ENCODE measurements around the gene ATXN2L. TPM values are rescaled to one million over a fixed set of nuclear protein-coding genes. Genes with fewer than 3 reads are reported as not detected.
"Not testable (repeated sequence)": the region's sequence is repeated elsewhere in the genome, so short reads cannot be mapped to it uniquely, and the experiment has no call there.

The ATXN2L gene
- total RNA-seq, 1 experiment from 2014 or later = 335 TPM

GRCh38 chr16:28867241-28867640 lies 44.4 kb downstream of the ATXN2L start:
- ChIA-PET CTCF (interaction anchor here (0.6 kb wide), 1 partner anchor 106 kb away, joined by 3 read pairs; no protein-coding TSS in a partner anchor), POLR2A (ENCODE audit: low non-redundant PET) (no interaction called here)
- Histone ChIP-seq H3K4me1 (ENCODE audit: insufficient read depth, low read length, poor library complexity, severe bottlenecking) (peaks cover 9% of the 10 kb centered on the region), H3K4me3 (ENCODE audit: low read depth, low read length, poor library complexity, severe bottlenecking) (no peak overlapping the region), H3K9me3 (ENCODE audit: low read depth, low read length, poor library complexity, severe bottlenecking) (no peaks in the 10 kb centered on the region), H3K27me3 (replicated peaks; ENCODE audit: insufficient read depth, low read depth, low read length, poor library complexity) (no peaks in the 10 kb centered on the region), H3K27ac (ENCODE audit: low read depth, low read length, poor library complexity, severe bottlenecking) (no peak overlapping the region), H3K36me3 (ENCODE audit: insufficient read depth, low read length, poor library complexity, severe bottlenecking) (peaks cover 34% of the 10 kb centered on the region)
- BruUV-seq (replicated peaks) = no TSS peak
- intact Hi-C loops (cut with micrococcal nuclease; ENCODE audit: unreplicated experiment) = no loop called here
- TF ChIP-seq, protein P1, sequence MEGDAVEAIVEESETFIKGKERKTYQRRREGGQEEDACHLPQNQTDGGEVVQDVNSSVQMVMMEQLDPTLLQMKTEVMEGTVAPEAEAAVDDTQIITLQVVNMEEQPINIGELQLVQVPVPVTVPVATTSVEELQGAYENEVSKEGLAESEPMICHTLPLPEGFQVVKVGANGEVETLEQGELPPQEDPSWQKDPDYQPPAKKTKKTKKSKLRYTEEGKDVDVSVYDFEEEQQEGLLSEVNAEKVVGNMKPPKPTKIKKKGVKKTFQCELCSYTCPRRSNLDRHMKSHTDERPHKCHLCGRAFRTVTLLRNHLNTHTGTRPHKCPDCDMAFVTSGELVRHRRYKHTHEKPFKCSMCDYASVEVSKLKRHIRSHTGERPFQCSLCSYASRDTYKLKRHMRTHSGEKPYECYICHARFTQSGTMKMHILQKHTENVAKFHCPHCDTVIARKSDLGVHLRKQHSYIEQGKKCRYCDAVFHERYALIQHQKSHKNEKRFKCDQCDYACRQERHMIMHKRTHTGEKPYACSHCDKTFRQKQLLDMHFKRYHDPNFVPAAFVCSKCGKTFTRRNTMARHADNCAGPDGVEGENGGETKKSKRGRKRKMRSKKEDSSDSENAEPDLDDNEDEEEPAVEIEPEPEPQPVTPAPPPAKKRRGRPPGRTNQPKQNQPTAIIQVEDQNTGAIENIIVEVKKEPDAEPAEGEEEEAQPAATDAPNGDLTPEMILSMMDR (conservative IDR thresholded peaks at IDR 0.05; ENCODE audit: low read depth, low read length) = no peak
- no peak for TF ChIP-seq EZH2 (IDR thresholded peaks at IDR 0.05; ENCODE audit: borderline replicate concordance, low read depth, low read length, poor library complexity, severe bottlenecking)
- DNase-seq (ENCODE audit: low spot score) = no peak

- intact Hi-C loops (cut with micrococcal nuclease; ENCODE audit: unreplicated experiment); POLR2A ChIA-PET (ENCODE audit: low non-redundant PET); DNase-seq (ENCODE audit: low spot score); CTCF ChIA-PET; BruUV-seq (replicated peaks); H3K9me3 ChIP-seq (ENCODE audit: low read depth, low read length, poor library complexity, severe bottlenecking); H3K4me1 ChIP-seq (ENCODE audit: insufficient read depth, low read length, poor library complexity, severe bottlenecking); H3K4me3 ChIP-seq (ENCODE audit: low read depth, low read length, poor library complexity, severe bottlenecking); H3K27ac ChIP-seq (ENCODE audit: low read depth, low read length, poor library complexity, severe bottlenecking); H3K27me3 ChIP-seq (replicated peaks; ENCODE audit: insufficient read depth, low read depth, low read length, poor library complexity): not testable (repeated sequence)
- peaks cover 35% of the 10 kb centered on the region for H3K36me3 ChIP-seq (ENCODE audit: insufficient read depth, low read length, poor library complexity, severe bottlenecking)
These were observed 44.8 kb downstream of the ATXN2L start for GRCh38 chr16:28867646-28868045.

DNA sequence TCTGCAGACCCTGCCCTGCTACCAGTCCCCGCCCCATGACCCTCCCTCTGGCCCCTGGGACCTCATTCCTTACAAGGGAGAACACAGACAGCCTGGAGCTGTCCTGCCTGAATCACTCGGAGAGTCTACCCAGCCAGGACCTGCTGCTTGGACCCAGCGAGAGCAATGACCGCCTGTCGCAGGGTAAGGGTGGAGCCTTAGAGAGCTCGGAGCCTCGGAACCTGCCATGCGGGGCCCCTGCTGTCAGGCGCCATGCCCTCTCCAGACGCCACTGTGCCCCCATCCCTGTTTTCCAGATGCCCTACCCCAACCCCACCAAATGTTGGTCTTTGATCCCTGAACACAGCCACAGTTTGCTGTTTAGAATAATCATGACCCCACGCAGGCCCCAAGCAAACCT lies 46.4 kb downstream of the ATXN2L start:
- Histone ChIP-seq H3K36me3 (ENCODE audit: insufficient read depth, low read length, poor library complexity, severe bottlenecking) (peaks cover 37% of the 10 kb centered on the region), H3K4me1 (ENCODE audit: insufficient read depth, low read length, poor library complexity, severe bottlenecking) (peaks cover 7% of the 10 kb centered on the region), H3K4me3 (ENCODE audit: low read depth, low read length, poor library complexity, severe bottlenecking) (no peak overlapping the region), H3K27ac (ENCODE audit: low read depth, low read length, poor library complexity, severe bottlenecking) (no peak overlapping the region), H3K27me3 (replicated peaks; ENCODE audit: insufficient read depth, low read depth, low read length, poor library complexity) (no peaks in the 10 kb centered on the region), H3K9me3 (ENCODE audit: low read depth, low read length, poor library complexity, severe bottlenecking) (no peaks in the 10 kb centered on the region)
- BruUV-seq (replicated peaks) = no TSS peak
- POLR2A ChIA-PET (ENCODE audit: low non-redundant PET) = no interaction called here
- TF ChIP-seq EZH2 (IDR thresholded peaks at IDR 0.05; ENCODE audit: borderline replicate concordance, low read depth, low read length, poor library complexity, severe bottlenecking) = no peak
- TF ChIP-seq, protein P1 (conservative IDR thresholded peaks at IDR 0.05; ENCODE audit: low read depth, low read length) = no peak
- no peak for DNase-seq (ENCODE audit: low spot score)
- intact Hi-C loops (cut with micrococcal nuclease; ENCODE audit: unreplicated experiment) = no loop called here
- CTCF ChIA-PET = no interaction called here

DNA sequence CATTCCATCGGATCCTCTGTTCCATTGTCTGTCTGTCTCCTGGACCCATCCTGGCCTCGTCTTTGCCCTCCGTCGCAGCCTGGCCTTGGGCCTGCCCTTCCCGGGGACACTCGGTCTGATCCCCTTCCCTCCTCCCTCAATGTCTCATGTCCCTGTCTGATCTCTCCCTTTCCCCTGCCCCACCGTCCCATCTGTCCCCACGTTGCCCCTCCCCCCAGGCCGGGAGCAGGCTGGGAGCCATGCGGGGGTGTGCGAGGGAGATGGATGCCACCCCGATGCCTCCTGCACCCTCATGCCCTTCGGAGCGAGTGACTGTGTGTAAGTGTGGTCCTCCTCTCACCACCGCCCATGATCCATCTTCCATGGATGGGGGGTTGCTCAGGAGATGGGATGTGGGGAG lies 50.2 kb downstream of the ATXN2L start:
- CTCF ChIA-PET = no interaction called here
- H3K4me3 ChIP-seq (ENCODE audit: low read depth, low read length, poor library complexity, severe bottlenecking) = no peak overlapping the region
- intact Hi-C loops (cut with micrococcal nuclease; ENCODE audit: unreplicated experiment) = loop anchor here (10.0 kb wide), 1 partner anchor 52 kb away; the partner anchor contains the start of gene RABEP2
- no peak for DNase-seq (ENCODE audit: low spot score)
- peaks cover 28% of the 10 kb centered on the region for H3K36me3 ChIP-seq (ENCODE audit: insufficient read depth, low read length, poor library complexity, severe bottlenecking)
- no TSS peak for BruUV-seq (replicated peaks)
- TF ChIP-seq, protein P1 (conservative IDR thresholded peaks at IDR 0.05; ENCODE audit: low read depth, low read length) = no peak
- no peak for TF ChIP-seq EZH2 (IDR thresholded peaks at IDR 0.05; ENCODE audit: borderline replicate concordance, low read depth, low read length, poor library complexity, severe bottlenecking)
- H3K9me3 ChIP-seq (ENCODE audit: low read depth, low read length, poor library complexity, severe bottlenecking) = no peaks in the 10 kb centered on the region
- H3K4me1 ChIP-seq (ENCODE audit: insufficient read depth, low read length, poor library complexity, severe bottlenecking) = no peaks in the 10 kb centered on the region
- H3K27me3 ChIP-seq (replicated peaks; ENCODE audit: insufficient read depth, low read depth, low read length, poor library complexity) = no peaks in the 10 kb centered on the region
- POLR2A ChIA-PET (ENCODE audit: low non-redundant PET) = no interaction called here
- H3K27ac ChIP-seq (ENCODE audit: low read depth, low read length, poor library complexity, severe bottlenecking) = no peak overlapping the region

Data from A673 (cell line).